Measurements from ENCODE around the gene FLNB.

- no peak for TF ChIP-seq EZH2 (IDR thresholded peaks at IDR 0.05; ENCODE audit: borderline replicate concordance, insufficient read depth, low read length, poor library complexity, severe bottlenecking)
- TF ChIP-seq REST (IDR thresholded peaks at IDR 0.05; ENCODE audit: borderline replicate concordance) = no peak
These were observed 13.7 kb downstream of the FLNB start for GRCh38 chr3:58021962-58022361.
